GM12878 (cell line): Measurements from ENCODE around the gene KRT4. TPM values are rescaled to one million over a fixed set of nuclear protein-coding genes. Genes with fewer than 3 reads are reported as not detected.

ENCODE experiments used
- ATAC-seq: fragments of 200-7000 bp; cut with Tn5 transposase; 3 replicates; pipeline ENCODE4 v1.9.1; 2020; ENCODE audit warnings: mild to moderate bottlenecking, moderate library complexity
- Bru-seq: library from RNA; stranded (reverse); fragments of 400-500 nt; gene quantifications from one replicate; lab custom pipeline; 2021; lab: Mats Ljungman, UMichigan
- BruChase-seq, 2 experiments: library from RNA; stranded (reverse); fragments of 400-500 nt; gene quantifications; one replicate each; lab custom pipeline; 2021; lab: Mats Ljungman, UMichigan
- BruUV-seq: library from RNA; stranded (reverse); fragments of 400-500 nt; replicated peaks from 2 replicates; lab custom pipeline; 2021; lab: Mats Ljungman, UMichigan
- CTCF ChIA-PET: fragments of 300-600 bp; sonication (Branson Sonifier 250); formaldehyde crosslinking; extraction: SDS; loops from one replicate; lab custom pipeline; 2021; ENCODE audit warnings: inconsistent platforms; lab: Yijun Ruan, JAX
- POLR2A ChIA-PET: fragments of 350-600 bp; formaldehyde crosslinking; extraction: SDS; loops from one replicate; lab custom pipeline; 2021; ENCODE audit warnings: inconsistent platforms; lab: Charles Lee
- RAD21 ChIA-PET: fragments of 300-600 bp; sonication (Branson Sonifier 250); formaldehyde crosslinking; loops from one replicate; lab custom pipeline; 2023; ENCODE audit warnings: antibody characterized with exemption; ENCODE audit not compliant: unreplicated experiment; lab: Charles Lee
- SMC1A ChIA-PET: fragments of 300-600 bp; sonication (Branson Sonifier 250); formaldehyde crosslinking; loops from one replicate; lab custom pipeline; 2023; ENCODE audit not compliant: unreplicated experiment, uncharacterized antibody; lab: Charles Lee
- DNase-seq: peaks from one replicate; pipeline ENCODE4 v3.0.0-alpha.2; 2011; ENCODE audit warnings: low read depth, low spot score
- FAIRE-seq: peaks from 3 replicates; lab custom pipeline; 2011; peaks lifted over from hg19 to GRCh38; lab: Jason Lieb, UNC
- H2AFZ ChIP-seq: 2 replicates; pipeline ENCODE4 v1.6.0; 2011; ENCODE audit warnings: low read depth, low read length, control low read depth; ENCODE audit not compliant: control insufficient read depth
- H3K27ac ChIP-seq: 2 replicates; pipeline ENCODE4 v1.5.1; 2011; ENCODE audit warnings: control low read depth; ENCODE audit not compliant: control insufficient read depth, insufficient read depth
- H3K27me3 ChIP-seq, 2 experiments: replicated peaks in 1 of 2; 2 replicates each; pipeline versions ENCODE4 v1.6.0 to v1.6.1; 2011; ENCODE audit warnings: low read length in 1 of 2; ENCODE audit not compliant: control insufficient read depth in 2 of 2, insufficient read depth in 2 of 2
- H3K36me3 ChIP-seq, 2 experiments: 2 replicates each; pipeline ENCODE4 v1.5.1; 2011; ENCODE audit warnings: low read length in 1 of 2; ENCODE audit not compliant: control insufficient read depth in 2 of 2, insufficient read depth in 2 of 2
- H3K4me1 ChIP-seq: 2 replicates; pipeline ENCODE4 v1.6.1; 2011; ENCODE audit warnings: mild to moderate bottlenecking, low read length, moderate library complexity, mixed read lengths; ENCODE audit not compliant: control insufficient read depth, insufficient read depth
- H3K4me2 ChIP-seq: 2 replicates; pipeline ENCODE4 v1.6.0; 2011; ENCODE audit warnings: control low read depth; ENCODE audit not compliant: control insufficient read depth, insufficient read depth
- H3K4me3 ChIP-seq: fragments of 200-600 bp; sonication (generic); 2 replicates; pipeline ENCODE4 v1.5.1; 2016
- H3K79me2 ChIP-seq: 2 replicates; pipeline ENCODE4 v1.6.0; 2011; ENCODE audit warnings: low read length; ENCODE audit not compliant: control insufficient read depth, insufficient read depth
- H3K9ac ChIP-seq: 2 replicates; pipeline ENCODE4 v1.8.0; 2011; ENCODE audit warnings: low read length, control low read depth, mixed read lengths; ENCODE audit not compliant: control insufficient read depth, insufficient read depth
- H3K9me3 ChIP-seq: replicated peaks from 3 replicates; pipeline ENCODE4 v1.5.1; 2011; ENCODE audit warnings: mild to moderate bottlenecking, low read length; ENCODE audit not compliant: control insufficient read depth, insufficient read depth
- H4K20me1 ChIP-seq: 2 replicates; pipeline ENCODE4 v1.6.0; 2011; ENCODE audit not compliant: control insufficient read depth, insufficient read depth
- EED ChIP-seq: sonication (generic); IDR thresholded peaks from 2 replicates; pipeline ENCODE4 v1.6.1; 2016; ENCODE audit warnings: antibody characterized with exemption, low read depth
- HCFC1 ChIP-seq: fragments of 150-350 bp; IDR thresholded peaks from 2 replicates; pipeline ENCODE4 v1.6.1; 2014; ENCODE audit warnings: low read length
- IRF4 ChIP-seq: IDR thresholded peaks from 2 replicates; pipeline ENCODE4 v1.6.1; 2011; ENCODE audit warnings: low read depth, low read length
- KLF5 ChIP-seq: fragments of 450-650 bp; IDR thresholded peaks from 2 replicates; pipeline ENCODE4 v1.6.1; 2014; ENCODE audit warnings: mild to moderate bottlenecking; ENCODE audit not compliant: partially characterized antibody
- MEF2B ChIP-seq: fragments of 450-650 bp; IDR thresholded peaks from 2 replicates; pipeline ENCODE4 v1.6.1; 2018; ENCODE audit warnings: mild to moderate bottlenecking, moderate library complexity; ENCODE audit not compliant: partially characterized antibody, poor library complexity, severe bottlenecking
- NFYB ChIP-seq: IDR thresholded peaks from 2 replicates; pipeline ENCODE4 v1.6.1; 2011; ENCODE audit warnings: low read depth, mild to moderate bottlenecking, low read length, improper control_type of control experiment, moderate library complexity; ENCODE audit not compliant: insufficient read depth
- RBBP5 ChIP-seq: fragments of 200-600 bp; sonication (generic); conservative IDR thresholded peaks from 2 replicates; pipeline ENCODE4 v1.6.1; 2016
- RFX5 ChIP-seq: IDR thresholded peaks from 2 replicates; pipeline ENCODE4 v1.6.1; 2011; ENCODE audit warnings: low read depth, low read length, improper control_type of control experiment
- SPI1 ChIP-seq: IDR thresholded peaks from 2 replicates; pipeline ENCODE4 v1.6.1; 2011; ENCODE audit warnings: low read depth, mild to moderate bottlenecking, low read length, moderate library complexity, borderline replicate concordance; ENCODE audit not compliant: insufficient read depth
- STAT1 ChIP-seq: fragments of 450-650 bp; conservative IDR thresholded peaks from 2 replicates; pipeline ENCODE4 v1.6.1; 2014; ENCODE audit warnings: antibody characterized with exemption, mild to moderate bottlenecking
- TCF7 ChIP-seq: IDR thresholded peaks from 2 replicates; pipeline ENCODE4 v1.6.1; 2014; ENCODE audit warnings: antibody characterized with exemption, borderline replicate concordance
- WGBS: methylation state at CpG from one replicate; pipeline ENCODE4 v1.1.6; 2016; ENCODE audit warnings: low lambda C conversion rate; ENCODE audit not compliant: insufficient replicate concordance, insufficient coverage; ENCODE audit errors: missing lambda C conversion rate; 5-methylcytosine and 5-hydroxymethylcytosine counted together
- in situ Hi-C: fragments of 300-500 bp; cut with MboI; formaldehyde crosslinking; loops from 9 replicates; pipeline ENCODE4 v1.14.3; 2018; ENCODE audit warnings: mixed read lengths
- intact Hi-C: fragments of 100-400 bp; cut with micrococcal nuclease; formaldehyde crosslinking; loops from one replicate; pipeline ENCODE4 v1.14.2; 2022; ENCODE audit not compliant: unreplicated experiment
- long read RNA-seq, 2 experiments: library from polyadenylated mRNA; unstranded; transcript quantifications; one replicate each; pipeline ENCODE4 v2.0.0, GENCODE V29; 2019 to 2020
- polyA minus RNA-seq, 3 experiments: library from RNA; depleted of rRNA, polyadenylated mRNA; stranded (reverse); fragments of >200 nt; gene quantifications; 2 replicates each; pipeline ENCODE4 v1.2.3, GENCODE V29; 2011
- polyA plus RNA-seq, 11 experiments: library from polyadenylated mRNA; depleted of rRNA in 4 of 11; unstranded in 6 of 11; stranded (reverse) in 5 of 11; fragments of >200 nt; fragmentation: Nextera tagmentation in 4 of 11; fragmentation: Illumina TruSeq in 1 of 11; extraction: Ambion mirVana in 4 of 11; extraction: Trizol in 1 of 11; gene quantifications; 1 replicate in 1 of 11; 2 replicates in 10 of 11; pipeline versions ENCODE4 v1.2.1 to v1.2.3, GENCODE V29; 2011 to 2016; ENCODE audit warnings: inconsistent platforms in 2 of 11, missing spikeins in 2 of 11, low read depth in 1 of 11
- total RNA-seq, 4 experiments: library from RNA; depleted of rRNA in 3 of 4; stranded (reverse); fragments of >200 nt in 3 of 4; fragmentation: Illumina TruSeq in 1 of 4; extraction: Trizol in 1 of 4; gene quantifications; 2 replicates each; pipeline versions ENCODE4 v1.2.1 to v1.2.3, GENCODE V29; 2013 to 2021
- TF ChIP-seq, protein P1 (sequence below): fragments of 450-650 bp; formaldehyde crosslinking; IDR thresholded peaks from 2 replicates; pipeline ENCODE4 v1.4.0; 2020; ENCODE audit warnings: mild to moderate bottlenecking, moderate library complexity
- TF ChIP-seq, protein P2 (sequence below): fragments of 450-650 bp; IDR thresholded peaks from 2 replicates; pipeline ENCODE4 v1.6.1; 2017; ENCODE audit warnings: mild to moderate bottlenecking, moderate library complexity

The KRT4 gene
- total RNA-seq (2013; cell fraction: nucleolus; rRNA removed): not detected in 2 replicates
- not detected in 2 replicates for total RNA-seq (2014; rRNA removed)
- not detected in 2 replicates for total RNA-seq (2014; rRNA removed; fragmentation: Illumina TruSeq; extraction: Trizol)
- total RNA-seq (2021): not detected in 2 replicates
- polyA plus RNA-seq (2011; ENCODE audit: low read depth): not detected
- polyA plus RNA-seq (2011; rRNA removed): not detected in 2 replicates
- not detected in 2 replicates for polyA plus RNA-seq (2011; cell fraction: cytosol; rRNA removed)
- polyA plus RNA-seq (2011; cell fraction: nucleus; rRNA removed): not detected in 2 replicates
- polyA plus RNA-seq (2012): not detected in 2 replicates
- not detected in 2 replicates for polyA plus RNA-seq (2014; fragmentation: Illumina TruSeq; extraction: Trizol)
- not detected for polyA plus RNA-seq (2014; fragmentation: Nextera tagmentation; extraction: Ambion mirVana)
- polyA plus RNA-seq (2014; rRNA removed): not detected in 2 replicates
- not detected for polyA plus RNA-seq (2016; fragmentation: Nextera tagmentation; extraction: Ambion mirVana)
- not detected in 2 replicates for polyA minus RNA-seq (2011; rRNA and poly(A)+ RNA removed)
- not detected in 2 replicates for polyA minus RNA-seq (2011; cell fraction: cytosol; rRNA and poly(A)+ RNA removed)
- polyA minus RNA-seq (2011; cell fraction: nucleus; rRNA and poly(A)+ RNA removed): not detected in 2 replicates
- Bru-seq, nascent RNA: not detected
- not detected for BruChase-seq, experiment 1, labeled RNA remaining after a 6-hour chase
- BruChase-seq, experiment 2, labeled RNA remaining after a 2-hour chase: not detected
- long read RNA-seq, experiment 1: 0 reads
- long read RNA-seq, experiment 2: 0 reads

- CTCF ChIA-PET: no interaction called here
- TF ChIP-seq STAT1 (no peak), RBBP5 (no peak), TCF7 (no peak), RFX5 (no peak), HCFC1 (no peak), MEF2B (no peak), SPI1 (no peak), KLF5 (no peak), EED (no peak), IRF4 (no peak), NFYB (no peak)
- TF ChIP-seq, protein P1, sequence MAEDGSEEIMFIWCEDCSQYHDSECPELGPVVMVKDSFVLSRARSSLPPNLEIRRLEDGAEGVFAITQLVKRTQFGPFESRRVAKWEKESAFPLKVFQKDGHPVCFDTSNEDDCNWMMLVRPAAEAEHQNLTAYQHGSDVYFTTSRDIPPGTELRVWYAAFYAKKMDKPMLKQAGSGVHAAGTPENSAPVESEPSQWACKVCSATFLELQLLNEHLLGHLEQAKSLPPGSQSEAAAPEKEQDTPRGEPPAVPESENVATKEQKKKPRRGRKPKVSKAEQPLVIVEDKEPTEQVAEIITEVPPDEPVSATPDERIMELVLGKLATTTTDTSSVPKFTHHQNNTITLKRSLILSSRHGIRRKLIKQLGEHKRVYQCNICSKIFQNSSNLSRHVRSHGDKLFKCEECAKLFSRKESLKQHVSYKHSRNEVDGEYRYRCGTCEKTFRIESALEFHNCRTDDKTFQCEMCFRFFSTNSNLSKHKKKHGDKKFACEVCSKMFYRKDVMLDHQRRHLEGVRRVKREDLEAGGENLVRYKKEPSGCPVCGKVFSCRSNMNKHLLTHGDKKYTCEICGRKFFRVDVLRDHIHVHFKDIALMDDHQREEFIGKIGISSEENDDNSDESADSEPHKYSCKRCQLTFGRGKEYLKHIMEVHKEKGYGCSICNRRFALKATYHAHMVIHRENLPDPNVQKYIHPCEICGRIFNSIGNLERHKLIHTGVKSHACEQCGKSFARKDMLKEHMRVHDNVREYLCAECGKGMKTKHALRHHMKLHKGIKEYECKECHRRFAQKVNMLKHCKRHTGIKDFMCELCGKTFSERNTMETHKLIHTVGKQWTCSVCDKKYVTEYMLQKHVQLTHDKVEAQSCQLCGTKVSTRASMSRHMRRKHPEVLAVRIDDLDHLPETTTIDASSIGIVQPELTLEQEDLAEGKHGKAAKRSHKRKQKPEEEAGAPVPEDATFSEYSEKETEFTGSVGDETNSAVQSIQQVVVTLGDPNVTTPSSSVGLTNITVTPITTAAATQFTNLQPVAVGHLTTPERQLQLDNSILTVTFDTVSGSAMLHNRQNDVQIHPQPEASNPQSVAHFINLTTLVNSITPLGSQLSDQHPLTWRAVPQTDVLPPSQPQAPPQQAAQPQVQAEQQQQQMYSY (CRISPR knock-in tag): no peak
- TF ChIP-seq, protein P2, sequence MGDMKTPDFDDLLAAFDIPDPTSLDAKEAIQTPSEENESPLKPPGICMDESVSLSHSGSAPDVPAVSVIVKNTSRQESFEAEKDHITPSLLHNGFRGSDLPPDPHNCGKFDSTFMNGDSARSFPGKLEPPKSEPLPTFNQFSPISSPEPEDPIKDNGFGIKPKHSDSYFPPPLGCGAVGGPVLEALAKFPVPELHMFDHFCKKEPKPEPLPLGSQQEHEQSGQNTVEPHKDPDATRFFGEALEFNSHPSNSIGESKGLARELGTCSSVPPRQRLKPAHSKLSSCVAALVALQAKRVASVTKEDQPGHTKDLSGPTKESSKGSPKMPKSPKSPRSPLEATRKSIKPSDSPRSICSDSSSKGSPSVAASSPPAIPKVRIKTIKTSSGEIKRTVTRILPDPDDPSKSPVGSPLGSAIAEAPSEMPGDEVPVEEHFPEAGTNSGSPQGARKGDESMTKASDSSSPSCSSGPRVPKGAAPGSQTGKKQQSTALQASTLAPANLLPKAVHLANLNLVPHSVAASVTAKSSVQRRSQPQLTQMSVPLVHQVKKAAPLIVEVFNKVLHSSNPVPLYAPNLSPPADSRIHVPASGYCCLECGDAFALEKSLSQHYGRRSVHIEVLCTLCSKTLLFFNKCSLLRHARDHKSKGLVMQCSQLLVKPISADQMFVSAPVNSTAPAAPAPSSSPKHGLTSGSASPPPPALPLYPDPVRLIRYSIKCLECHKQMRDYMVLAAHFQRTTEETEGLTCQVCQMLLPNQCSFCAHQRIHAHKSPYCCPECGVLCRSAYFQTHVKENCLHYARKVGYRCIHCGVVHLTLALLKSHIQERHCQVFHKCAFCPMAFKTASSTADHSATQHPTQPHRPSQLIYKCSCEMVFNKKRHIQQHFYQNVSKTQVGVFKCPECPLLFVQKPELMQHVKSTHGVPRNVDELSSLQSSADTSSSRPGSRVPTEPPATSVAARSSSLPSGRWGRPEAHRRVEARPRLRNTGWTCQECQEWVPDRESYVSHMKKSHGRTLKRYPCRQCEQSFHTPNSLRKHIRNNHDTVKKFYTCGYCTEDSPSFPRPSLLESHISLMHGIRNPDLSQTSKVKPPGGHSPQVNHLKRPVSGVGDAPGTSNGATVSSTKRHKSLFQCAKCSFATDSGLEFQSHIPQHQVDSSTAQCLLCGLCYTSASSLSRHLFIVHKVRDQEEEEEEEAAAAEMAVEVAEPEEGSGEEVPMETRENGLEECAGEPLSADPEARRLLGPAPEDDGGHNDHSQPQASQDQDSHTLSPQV: no peak
These were observed at the start of gene KRT4 for GRCh38 chr12:52813885-52814709. KRT4 (minus strand) TSS chr12:52814116; CDS start chr12:52814058, 58 bp downstream.

More at GRCh38 chr12:52813885-52814709, at the start of gene KRT4:
- Histone ChIP-seq H3K4me3 (no peak within 1 kb of the TSS), H3K79me2 (no peaks in the 10 kb centered on the region), H3K9me3 (no peaks in the 10 kb centered on the region), H3K9ac (no peak within 1 kb of the TSS), H2AFZ (no peak within 1 kb of the TSS), H3K4me1 (no peaks in the 10 kb centered on the region), H3K4me2 (no peak within 1 kb of the TSS), H3K27ac (no peak within 1 kb of the TSS), H4K20me1 (no peaks in the 10 kb centered on the region), H3K36me3 (no peaks in the 10 kb centered on the region), H3K27me3 (peaks cover 0 to 2% of the 10 kb centered on the region in 2 experiments; a peak in 1 of 4 replicates)
- no TSS peak for BruUV-seq
- DNase-seq (no peak), FAIRE-seq (no peak), ATAC-seq (no peak)
- RAD21 ChIA-PET: no interaction called here
- POLR2A ChIA-PET: no interaction called here
- SMC1A ChIA-PET: no interaction called here
- intact Hi-C loops: no loop called here
- 21% methylated on average over 15 of the region's 15 CpGs for WGBS
- in situ Hi-C loops: no loop called here
